Hepatocyte (in vitro differentiated cells): ENCODE data around the gene ZCCHC7. TPM values are rescaled to one million over a fixed set of nuclear protein-coding genes. Genes with fewer than 3 reads are reported as not detected.

Experiments
- DNase-seq: peaks from one replicate; pipeline ENCODE4 v3.0.0-alpha.2; 2016; ENCODE audit warnings: low spot score
- H2AFZ ChIP-seq: fragments of 200-600 bp; sonication (generic); 2 replicates; pipeline ENCODE4 v1.6.0; 2016; ENCODE audit warnings: antibody characterized with exemption, mild to moderate bottlenecking
- H3K27ac ChIP-seq: fragments of 200-600 bp; sonication (generic); 2 replicates; pipeline ENCODE4 v1.5.1; 2016; ENCODE audit warnings: mild to moderate bottlenecking
- H3K27me3 ChIP-seq: fragments of 200-600 bp; sonication (generic); 2 replicates; pipeline ENCODE4 v1.6.1; 2016
- H3K36me3 ChIP-seq: fragments of 200-600 bp; sonication (generic); replicated peaks from 2 replicates; pipeline ENCODE4 v1.5.1; 2016; ENCODE audit warnings: low read depth; ENCODE audit not compliant: insufficient read depth
- H3K4me1 ChIP-seq: fragments of 200-600 bp; sonication (generic); 2 replicates; pipeline ENCODE4 v1.5.1; 2016; ENCODE audit warnings: mild to moderate bottlenecking, moderate library complexity; ENCODE audit not compliant: insufficient read depth
- H3K4me2 ChIP-seq: fragments of 200-600 bp; sonication (generic); 2 replicates; pipeline ENCODE4 v1.6.0; 2016
- H3K4me3 ChIP-seq: fragments of 200-600 bp; sonication (generic); 2 replicates; pipeline ENCODE4 v1.5.1; 2016; ENCODE audit warnings: mild to moderate bottlenecking
- H3K79me2 ChIP-seq: fragments of 200-600 bp; sonication (generic); 2 replicates; pipeline ENCODE4 v1.6.0; 2017; ENCODE audit warnings: mild to moderate bottlenecking
- H3K9me2 ChIP-seq: fragments of 200-600 bp; sonication (generic); replicated peaks from 2 replicates; pipeline ENCODE4 v1.6.0; 2017; ENCODE audit warnings: mild to moderate bottlenecking; ENCODE audit not compliant: insufficient read depth
- H3K9me3 ChIP-seq: fragments of 200-600 bp; sonication (generic); 2 replicates; pipeline ENCODE4 v1.5.1; 2016; ENCODE audit warnings: low read depth, mild to moderate bottlenecking
- H4K20me1 ChIP-seq: fragments of 200-600 bp; sonication (generic); 2 replicates; pipeline ENCODE4 v1.6.0; 2016; ENCODE audit warnings: mild to moderate bottlenecking; ENCODE audit not compliant: insufficient read depth, poor library complexity, severe bottlenecking
- CTCF ChIP-seq: fragments of 200-600 bp; sonication (generic); IDR thresholded peaks from 2 replicates; pipeline ENCODE4 v1.5.1; 2016; ENCODE audit warnings: antibody characterized with exemption, mild to moderate bottlenecking; ENCODE audit not compliant: poor library complexity
- EZH2 ChIP-seq: fragments of 200-600 bp; sonication (generic); IDR thresholded peaks from 2 replicates; pipeline ENCODE4 v1.6.1; 2016; ENCODE audit warnings: antibody characterized with exemption, mild to moderate bottlenecking, borderline replicate concordance
- EZH2phosphoT487 ChIP-seq: fragments of 200-600 bp; sonication (generic); IDR thresholded peaks from one replicate; pipeline ENCODE4 v1.6.1; 2018; ENCODE audit warnings: antibody characterized with exemption, mild to moderate bottlenecking, low read depth, moderate library complexity; ENCODE audit not compliant: unreplicated experiment, severe bottlenecking
- WGBS: methylation state at CpG from one replicate; pipeline ENCODE4 v1.1.6; 2016; ENCODE audit warnings: low lambda C conversion rate; ENCODE audit errors: missing lambda C conversion rate; 5-methylcytosine and 5-hydroxymethylcytosine counted together
- polyA plus RNA-seq: library from polyadenylated mRNA; unstranded; fragments of >200 nt; fragmentation: Nextera tagmentation; extraction: Ambion mirVana; gene quantifications from 2 replicates; pipeline ENCODE4 v1.2.1, GENCODE V29; 2016
- total RNA-seq: library from RNA; depleted of rRNA; stranded (reverse); fragments of >200 nt; gene quantifications from 2 replicates; pipeline ENCODE4 v1.2.3, GENCODE V29; 2014

Gene ZCCHC7
- total and polyA plus RNA-seq, 2 experiments from 2014 or later: 12.3 to 14.6 TPM

- H3K79me2 ChIP-seq: no peaks in the 10 kb centered on the region
- H3K4me1 ChIP-seq: no peaks in the 10 kb centered on the region
- no peak overlapping the region for H3K4me2 ChIP-seq
- no peak overlapping the region for H3K27ac ChIP-seq
- no peak for DNase-seq
- 95% methylated on average over 5 of the region's 5 CpGs for WGBS
- no peaks in the 10 kb centered on the region for H4K20me1 ChIP-seq
- no peak for TF ChIP-seq CTCF
- no peak for TF ChIP-seq EZH2phosphoT487
- no peak for TF ChIP-seq EZH2
- H3K9me3 ChIP-seq: no peaks in the 10 kb centered on the region
- no peaks in the 10 kb centered on the region for H3K9me2 ChIP-seq
- H2AFZ ChIP-seq: no peak overlapping the region
- H3K36me3 ChIP-seq: no peaks in the 10 kb centered on the region
- no peaks in the 10 kb centered on the region for H3K27me3 ChIP-seq
- H3K4me3 ChIP-seq: no peak overlapping the region
Observed at GRCh38 chr9:37369671-37370070, 249.3 kb downstream of the ZCCHC7 start.

GRCh38 chr9:37370282-37370681 lies 249.9 kb downstream of the ZCCHC7 start:
- no peaks in the 10 kb centered on the region for H3K36me3 ChIP-seq
- H3K27ac ChIP-seq: no peak overlapping the region
- TF ChIP-seq EZH2 (no peak), CTCF (no peak), EZH2phosphoT487 (no peak)

GRCh38 chr9:37370968-37371563 lies 250.7 kb downstream of the ZCCHC7 start:
- no peaks in the 10 kb centered on the region for H3K4me1 ChIP-seq
- no peaks in the 10 kb centered on the region for H3K27me3 ChIP-seq
- TF ChIP-seq EZH2 (no peak), CTCF (no peak)
- no peak overlapping the region for H2AFZ ChIP-seq
- H4K20me1 ChIP-seq: no peaks in the 10 kb centered on the region
- no peak overlapping the region for H3K4me3 ChIP-seq
- DNase-seq: no peak
- no peaks in the 10 kb centered on the region for H3K9me2 ChIP-seq
- 91% methylated on average over 5 of the region's 5 CpGs for WGBS
- no peak overlapping the region for H3K27ac ChIP-seq
- no peaks in the 10 kb centered on the region for H3K36me3 ChIP-seq
- no peaks in the 10 kb centered on the region for H3K79me2 ChIP-seq
- no peak overlapping the region for H3K4me2 ChIP-seq
- H3K9me3 ChIP-seq: no peaks in the 10 kb centered on the region

More at GRCh38 chr9:37370282-37370681, 249.9 kb downstream of the ZCCHC7 start:
- Histone ChIP-seq H3K9me2 (no peaks in the 10 kb centered on the region), H4K20me1 (no peaks in the 10 kb centered on the region), H3K4me3 (no peak overlapping the region), H3K79me2 (no peaks in the 10 kb centered on the region), H3K4me1 (no peaks in the 10 kb centered on the region), H3K4me2 (no peak overlapping the region), H2AFZ (no peak overlapping the region), H3K9me3 (no peaks in the 10 kb centered on the region), H3K27me3 (no peaks in the 10 kb centered on the region)
- WGBS: 92% methylated on average over 6 of the region's 6 CpGs
- DNase-seq: no peak
